Bronchial epithelial cell (primary cell): Measurements from ENCODE around the gene TMEM209. TPM values are rescaled to one million over a fixed set of nuclear protein-coding genes. Genes with fewer than 3 reads are reported as not detected.
"Not testable (repeated sequence)": the region's sequence is repeated elsewhere in the genome, so short reads cannot be mapped to it uniquely, and the experiment has no call there.

Source experiments
- DNase-seq: peaks from one replicate; pipeline ENCODE4 v3.0.0-alpha.2; 2010; ENCODE audit warnings: low read depth
- FAIRE-seq: peaks from 2 replicates; lab custom pipeline; 2011; peaks lifted over from hg19 to GRCh38; lab: Jason Lieb, UNC
- H3K27me3 ChIP-seq: 2 replicates; pipeline ENCODE4 v1.5.1; 2011; ENCODE audit warnings: low read length; ENCODE audit not compliant: control insufficient read depth, insufficient read depth
- H3K36me3 ChIP-seq: 2 replicates; pipeline ENCODE4 v1.5.1; 2011; ENCODE audit warnings: low read length; ENCODE audit not compliant: control insufficient read depth, insufficient read depth
- H3K4me3 ChIP-seq: 2 replicates; pipeline ENCODE4 v1.5.1; 2011; ENCODE audit warnings: mild to moderate bottlenecking, low read depth, low read length, control low read depth
- CTCF ChIP-seq: IDR thresholded peaks from 2 replicates; pipeline ENCODE4 v1.5.1; 2011; ENCODE audit warnings: mild to moderate bottlenecking, moderate library complexity, low read length, control low read depth, inconsistent platforms; ENCODE audit not compliant: insufficient read depth, severe bottlenecking
- total RNA-seq: library from RNA; depleted of rRNA; stranded (reverse); fragments of >200 nt; gene quantifications from 2 replicates; pipeline ENCODE4 v1.2.1, GENCODE V29; 2014

Gene TMEM209
- total RNA-seq, 1 donor from 2014 or later: 7.4 TPM

DNA sequence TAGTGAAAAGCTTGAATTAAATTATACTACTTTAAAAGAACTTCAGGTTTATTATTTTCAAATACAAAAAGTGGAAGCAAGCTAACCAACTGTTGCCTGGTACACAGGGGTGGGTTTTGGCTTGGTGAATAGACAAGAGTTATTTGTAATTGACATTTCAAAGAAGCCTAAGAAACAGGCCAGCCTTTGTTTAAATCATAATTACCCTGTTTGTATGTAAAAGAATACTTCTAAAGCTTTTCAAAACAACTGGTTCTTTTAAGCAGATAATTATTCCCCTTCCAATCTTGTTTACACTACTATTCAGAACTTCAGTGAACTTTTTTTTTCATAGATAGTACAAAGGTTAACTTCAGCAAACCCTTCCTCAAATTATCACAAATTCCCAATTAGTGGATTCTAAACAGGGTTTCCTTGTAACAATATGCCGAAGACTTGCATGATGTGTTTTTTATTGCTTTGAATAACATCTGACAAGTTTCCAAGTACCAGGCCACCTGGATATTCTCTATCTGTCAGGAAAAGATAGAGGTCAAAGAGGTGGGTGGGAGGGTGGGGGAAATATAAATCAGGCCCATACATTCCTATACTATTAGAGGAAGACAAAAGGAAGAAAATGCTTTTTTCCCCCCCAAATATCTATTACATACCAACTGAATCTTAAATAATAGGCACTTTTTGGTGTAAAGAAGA, 22.8 kb upstream of the TMEM209 start:
- no peak for TF ChIP-seq CTCF
- no peak for FAIRE-seq
- no peak overlapping the region for H3K4me3 ChIP-seq

DNA sequence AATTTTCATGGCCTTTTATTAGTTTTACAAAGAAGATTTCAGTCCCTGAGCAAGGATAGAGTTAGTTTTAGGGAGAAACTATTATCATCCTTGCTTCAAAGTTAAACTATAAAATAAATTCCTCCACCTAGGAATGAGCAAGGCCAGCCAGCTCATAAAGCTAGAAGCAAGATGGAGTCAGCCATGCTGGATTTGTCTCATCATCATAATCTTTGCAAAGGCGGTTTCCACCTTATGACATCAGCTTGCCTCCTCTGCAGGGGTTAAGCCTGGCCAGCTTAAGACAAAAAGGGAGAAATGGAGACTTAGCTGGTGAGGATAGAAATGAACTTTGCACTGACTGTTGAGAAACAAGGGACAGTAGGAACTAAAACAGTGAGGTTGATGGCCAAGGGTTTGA, 21.1 kb upstream of the TMEM209 start:
- H3K27me3 ChIP-seq: no peaks in the 10 kb centered on the region
- no peak for FAIRE-seq
- no peak overlapping the region for H3K4me3 ChIP-seq
- no peak for DNase-seq
- no peak for TF ChIP-seq CTCF
- H3K36me3 ChIP-seq: no peaks in the 10 kb centered on the region

More for the DNA sequence above, 22.8 kb upstream of the TMEM209 start:
- H3K27me3 ChIP-seq: no peaks in the 10 kb centered on the region
- no peak for DNase-seq
- no peaks in the 10 kb centered on the region for H3K36me3 ChIP-seq

GRCh38 chr7:130224923-130225322, 19.7 kb upstream of the TMEM209 start:
- H3K4me3 ChIP-seq, H3K27me3 ChIP-seq, H3K36me3 ChIP-seq, FAIRE-seq: not testable (repeated sequence)
- DNase-seq: peak; percentile 38

GRCh38 chr7:130224210-130224609, 19.0 kb upstream of the TMEM209 start:
- no peak for DNase-seq
- FAIRE-seq: no peak
- Histone ChIP-seq H3K36me3 (no peaks in the 10 kb centered on the region), H3K27me3 (no peaks in the 10 kb centered on the region), H3K4me3 (no peak overlapping the region)
- no peak for TF ChIP-seq CTCF

- TF ChIP-seq CTCF: no peak
- Histone ChIP-seq H3K4me3 (no peak overlapping the region), H3K27me3 (no peaks in the 10 kb centered on the region), H3K36me3 (no peaks in the 10 kb centered on the region)
- FAIRE-seq (no peak), DNase-seq (no peak)
These were observed 18.4 kb upstream of the TMEM209 start for GRCh38 chr7:130223646-130224045.

- Histone ChIP-seq H3K4me3 (no peak overlapping the region), H3K27me3 (no peaks in the 10 kb centered on the region), H3K36me3 (no peaks in the 10 kb centered on the region)
- no peak for TF ChIP-seq CTCF
- no peak for DNase-seq
- no peak for FAIRE-seq
These were observed 16.5 kb upstream of the TMEM209 start for GRCh38 chr7:130221746-130222145.
